Right renal cortex interstitium (tissue), 3 donors: ENCODE data around the gene FCHSD2. TPM values are rescaled to one million over a fixed set of nuclear protein-coding genes. Genes with fewer than 3 reads are reported as not detected.

ENCODE experiments used
- DNase-seq, 3 donors: peaks; one replicate each; pipeline ENCODE4 v3.0.0-alpha.2; 2013; ENCODE audit warnings: low read depth in 3 of 3, low spot score in 2 of 3
- polyA plus RNA-seq, 3 donors: library from polyadenylated mRNA; unstranded; fragments of 120-200 nt; gene quantifications; one replicate each; pipeline ENCODE4 v1.2.1, GENCODE V29; 2013; ENCODE audit not compliant: insufficient read length in 3 of 3

FCHSD2 gene
- polyA plus RNA-seq, 3 donors = 43.7 to 49.7 (median 47.2) TPM

GRCh38 chr11:72975778-72976521 lies 166.2 kb downstream of the FCHSD2 start:
- no peak for DNase-seq

GRCh38 chr11:72974487-72975205 lies 167.5 kb downstream of the FCHSD2 start:
- DNase-seq = no peak

GRCh38 chr11:72972496-72973128 lies 169.5 kb downstream of the FCHSD2 start:
- no peak for DNase-seq

- no peak for DNase-seq
Measured at GRCh38 chr11:72971192-72971967, 170.7 kb downstream of the FCHSD2 start.

GRCh38 chr11:72970557-72971118 lies 171.5 kb downstream of the FCHSD2 start:
- DNase-seq = no peak

GRCh38 chr11:72969894-72970335 lies 172.2 kb downstream of the FCHSD2 start:
- no peak for DNase-seq

GRCh38 chr11:72968390-72968789 lies 173.7 kb downstream of the FCHSD2 start:
- DNase-seq = no peak

- DNase-seq = no peak
Measured at GRCh38 chr11:72965672-72966071, 176.4 kb downstream of the FCHSD2 start.

GRCh38 chr11:72962717-72963116 lies 179.4 kb downstream of the FCHSD2 start:
- no peak for DNase-seq

GRCh38 chr11:72962084-72962483 lies 180.0 kb downstream of the FCHSD2 start:
- no peak for DNase-seq

GRCh38 chr11:72959998-72960731 lies 182.0 kb downstream of the FCHSD2 start:
- DNase-seq = no peak

GRCh38 chr11:72958791-72959190 lies 183.3 kb downstream of the FCHSD2 start:
- DNase-seq = no peak

- no peak for DNase-seq
Measured at GRCh38 chr11:72955466-72955865, 186.7 kb downstream of the FCHSD2 start.

GRCh38 chr11:72954860-72955259 lies 187.3 kb downstream of the FCHSD2 start:
- DNase-seq = no peak

GRCh38 chr11:72953637-72954036 lies 188.5 kb downstream of the FCHSD2 start:
- no peak for DNase-seq

- no peak for DNase-seq
Measured at GRCh38 chr11:72951888-72952287, 190.2 kb downstream of the FCHSD2 start.

GRCh38 chr11:72951193-72951592 lies 190.9 kb downstream of the FCHSD2 start:
- no peak for DNase-seq

- DNase-seq = no peak
Measured at GRCh38 chr11:72950685-72951084, 191.4 kb downstream of the FCHSD2 start.

GRCh38 chr11:72947229-72947628 lies 194.9 kb downstream of the FCHSD2 start:
- DNase-seq = no peak

GRCh38 chr11:72943664-72944063 lies 198.5 kb downstream of the FCHSD2 start:
- DNase-seq = no peak
